HepG2 (cell line): ENCODE data around the gene CCNYL1. TPM values are rescaled to one million over a fixed set of nuclear protein-coding genes. Genes with fewer than 3 reads are reported as not detected.
A peak's percentile ranks its signal among the peaks of the same experiment; 100 is the strongest.

Experiments
- ARNT2 ChIP-seq: sonication (generic); formaldehyde crosslinking; IDR thresholded peaks from 2 replicates; pipeline ENCODE4 v1.8.0; 2022; ENCODE audit warnings: mild to moderate bottlenecking, low read depth, missing genetic modification reagents, moderate library complexity
- ELF3 ChIP-seq: IDR thresholded peaks from 2 replicates; pipeline ENCODE4 v1.6.1; 2016; ENCODE audit warnings: missing genetic modification reagents, missing compliant biosample characterization
- ESRRA ChIP-seq: sonication (generic); formaldehyde crosslinking; IDR thresholded peaks from 2 replicates; pipeline ENCODE4 v1.5.1; 2020; ENCODE audit warnings: mild to moderate bottlenecking, low read depth, missing genetic modification reagents
- FOXA1 ChIP-seq, 2 experiments: fragments of 450-650 bp in 1 of 2; sonication (generic) in 1 of 2; formaldehyde crosslinking in 1 of 2; IDR thresholded peaks; 2 replicates each; pipeline versions ENCODE4 v1.4.0 to v1.6.1; 2016 to 2020; ENCODE audit warnings: missing genetic modification reagents in 1 of 2
- FOXK1 ChIP-seq: sonication (generic); formaldehyde crosslinking; IDR thresholded peaks from 2 replicates; pipeline ENCODE4 v1.4.0; 2020; ENCODE audit warnings: low read depth, missing genetic modification reagents, borderline replicate concordance
- GFI1 ChIP-seq: sonication (generic); formaldehyde crosslinking; IDR thresholded peaks from 2 replicates; pipeline ENCODE4 v1.5.0; 2020; ENCODE audit warnings: missing genetic modification reagents, mild to moderate bottlenecking, borderline replicate concordance
- MAF1 ChIP-seq: sonication (generic); formaldehyde crosslinking; IDR thresholded peaks from 2 replicates; pipeline ENCODE4 v1.5.0; 2020; ENCODE audit warnings: missing genetic modification reagents, borderline replicate concordance
- NCOA5 ChIP-seq: sonication (generic); formaldehyde crosslinking; IDR thresholded peaks from 2 replicates; pipeline ENCODE4 v1.4.0; 2020; ENCODE audit warnings: missing genetic modification reagents
- NR2F1 ChIP-seq, 2 experiments: fragments of 450-650 bp in 1 of 2; formaldehyde crosslinking in 1 of 2; IDR thresholded peaks; 2 replicates each; pipeline versions ENCODE4 v1.5.0 to v1.6.1; 2016 to 2020; ENCODE audit warnings: mild to moderate bottlenecking in 1 of 2, missing compliant biosample characterization in 1 of 2, missing genetic modification reagents in 1 of 2, moderate library complexity in 1 of 2
- RFXAP ChIP-seq: sonication (generic); formaldehyde crosslinking; IDR thresholded peaks from 2 replicates; pipeline ENCODE4 v1.4.0; 2020; ENCODE audit warnings: missing genetic modification reagents, borderline replicate concordance
- SAP130 ChIP-seq: IDR thresholded peaks from 2 replicates; pipeline ENCODE4 v1.6.1; 2016; ENCODE audit warnings: low read depth
- SNRNP70 ChIP-seq: fragments of 200-400 bp; formaldehyde crosslinking; IDR thresholded peaks from 2 replicates; pipeline ENCODE4 v1.6.1; 2017; ENCODE audit warnings: mild to moderate bottlenecking, low read depth, low read length, moderate library complexity
- TGIF2 ChIP-seq: IDR thresholded peaks from 2 replicates; pipeline ENCODE4 v1.6.1; 2016; ENCODE audit warnings: control low read depth, missing compliant biosample characterization
- U2AF1 ChIP-seq: fragments of 200-400 bp; formaldehyde crosslinking; optimal IDR thresholded peaks from 2 replicates; pipeline ENCODE3; 2017; ENCODE audit warnings: mild to moderate bottlenecking, low read depth, low read length
- ZC3H13 ChIP-seq: sonication (generic); formaldehyde crosslinking; IDR thresholded peaks from 2 replicates; pipeline ENCODE4 v1.8.1; 2023; ENCODE audit warnings: mild to moderate bottlenecking, missing genetic modification reagents, moderate library complexity
- ZNF326 ChIP-seq: sonication (generic); formaldehyde crosslinking; IDR thresholded peaks from 2 replicates; pipeline ENCODE4 v1.4.0; 2020; ENCODE audit warnings: missing genetic modification reagents, borderline replicate concordance
- ZNF562 ChIP-seq: sonication (generic); formaldehyde crosslinking; IDR thresholded peaks from 2 replicates; pipeline ENCODE4 v1.8.0; 2022; ENCODE audit warnings: missing genetic modification reagents, borderline replicate concordance
- ZNF605 ChIP-seq: sonication (generic); formaldehyde crosslinking; IDR thresholded peaks from 2 replicates; pipeline ENCODE4 v1.8.0; 2022; ENCODE audit warnings: mild to moderate bottlenecking, missing genetic modification reagents
- ZNF644 ChIP-seq: IDR thresholded peaks from 2 replicates; pipeline ENCODE4 v1.6.1; 2016; ENCODE audit warnings: low read depth
- ZNF724P ChIP-seq: sonication (generic); formaldehyde crosslinking; IDR thresholded peaks from 2 replicates; pipeline ENCODE4 v1.8.0; 2022; ENCODE audit warnings: missing genetic modification reagents, borderline replicate concordance
- polyA plus RNA-seq, 8 experiments: library from polyadenylated mRNA; depleted of rRNA in 3 of 8; stranded (reverse) in 7 of 8; unstranded in 1 of 8; fragments of >200 nt; fragmentation: Illumina TruSeq in 4 of 8; extraction: Trizol in 4 of 8; gene quantifications; 2 replicates each; pipeline versions ENCODE4 v1.2.1 to v1.2.3, GENCODE V29; 2011 to 2016; ENCODE audit warnings: low read depth in 4 of 8, missing spikeins in 1 of 8, mixed read lengths in 1 of 8; ENCODE audit not compliant: insufficient read depth in 1 of 8
- total RNA-seq, 5 experiments: library from RNA; depleted of rRNA; stranded (reverse); fragments of >200 nt; fragmentation: Illumina TruSeq; extraction: Trizol; gene quantifications; 2 replicates each; pipeline ENCODE4 v1.2.3, GENCODE V29; 2016; ENCODE audit warnings: low read depth in 1 of 5
- TF ChIP-seq, protein P1 (sequence below): sonication (generic); formaldehyde crosslinking; IDR thresholded peaks from 2 replicates; pipeline ENCODE4; 2020; ENCODE audit warnings: missing genetic modification reagents, mild to moderate bottlenecking, borderline replicate concordance
- TF ChIP-seq, protein P2 (sequence below): sonication (generic); formaldehyde crosslinking; IDR thresholded peaks from 2 replicates; pipeline ENCODE4 v1.5.0; 2020; ENCODE audit warnings: missing genetic modification reagents
- TF ChIP-seq, protein P3 (sequence below): sonication (generic); formaldehyde crosslinking; IDR thresholded peaks from 2 replicates; pipeline ENCODE4 v1.8.0; 2022; ENCODE audit warnings: missing genetic modification reagents, low read depth, mild to moderate bottlenecking, borderline replicate concordance
- TF ChIP-seq, protein P4 (sequence below): sonication (generic); formaldehyde crosslinking; IDR thresholded peaks from 2 replicates; pipeline ENCODE4 v1.5.1; 2020; ENCODE audit warnings: mild to moderate bottlenecking, missing genetic modification reagents

CCNYL1 gene
- total and polyA plus RNA-seq, 2 of the 13 experiments (the other 11 are each of a cell fraction or from before 2014, with no cell fraction given) = 12.5 to 16.2 TPM

DNA sequence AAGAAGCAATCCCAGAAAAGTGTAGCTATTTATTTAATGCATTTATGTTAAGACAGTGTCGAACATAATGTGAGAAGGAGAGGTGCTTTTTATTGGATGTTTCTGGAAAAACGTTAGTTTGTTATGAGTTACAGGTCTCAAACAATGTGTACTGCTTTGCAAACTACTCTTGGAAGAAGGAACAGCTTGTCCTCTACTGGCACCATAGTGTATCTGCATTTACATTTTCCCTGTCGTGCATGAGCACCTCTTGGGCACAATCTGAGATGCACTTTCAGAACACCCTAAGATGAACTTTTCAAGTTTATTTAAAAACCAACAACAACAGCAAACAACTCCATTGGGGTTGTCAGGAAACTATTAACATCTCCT, 22.8 kb downstream of the CCNYL1 start (continued):
- TF ChIP-seq, protein P1, sequence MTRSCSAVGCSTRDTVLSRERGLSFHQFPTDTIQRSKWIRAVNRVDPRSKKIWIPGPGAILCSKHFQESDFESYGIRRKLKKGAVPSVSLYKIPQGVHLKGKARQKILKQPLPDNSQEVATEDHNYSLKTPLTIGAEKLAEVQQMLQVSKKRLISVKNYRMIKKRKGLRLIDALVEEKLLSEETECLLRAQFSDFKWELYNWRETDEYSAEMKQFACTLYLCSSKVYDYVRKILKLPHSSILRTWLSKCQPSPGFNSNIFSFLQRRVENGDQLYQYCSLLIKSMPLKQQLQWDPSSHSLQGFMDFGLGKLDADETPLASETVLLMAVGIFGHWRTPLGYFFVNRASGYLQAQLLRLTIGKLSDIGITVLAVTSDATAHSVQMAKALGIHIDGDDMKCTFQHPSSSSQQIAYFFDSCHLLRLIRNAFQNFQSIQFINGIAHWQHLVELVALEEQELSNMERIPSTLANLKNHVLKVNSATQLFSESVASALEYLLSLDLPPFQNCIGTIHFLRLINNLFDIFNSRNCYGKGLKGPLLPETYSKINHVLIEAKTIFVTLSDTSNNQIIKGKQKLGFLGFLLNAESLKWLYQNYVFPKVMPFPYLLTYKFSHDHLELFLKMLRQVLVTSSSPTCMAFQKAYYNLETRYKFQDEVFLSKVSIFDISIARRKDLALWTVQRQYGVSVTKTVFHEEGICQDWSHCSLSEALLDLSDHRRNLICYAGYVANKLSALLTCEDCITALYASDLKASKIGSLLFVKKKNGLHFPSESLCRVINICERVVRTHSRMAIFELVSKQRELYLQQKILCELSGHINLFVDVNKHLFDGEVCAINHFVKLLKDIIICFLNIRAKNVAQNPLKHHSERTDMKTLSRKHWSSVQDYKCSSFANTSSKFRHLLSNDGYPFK = no peak
- TF ChIP-seq, protein P2, sequence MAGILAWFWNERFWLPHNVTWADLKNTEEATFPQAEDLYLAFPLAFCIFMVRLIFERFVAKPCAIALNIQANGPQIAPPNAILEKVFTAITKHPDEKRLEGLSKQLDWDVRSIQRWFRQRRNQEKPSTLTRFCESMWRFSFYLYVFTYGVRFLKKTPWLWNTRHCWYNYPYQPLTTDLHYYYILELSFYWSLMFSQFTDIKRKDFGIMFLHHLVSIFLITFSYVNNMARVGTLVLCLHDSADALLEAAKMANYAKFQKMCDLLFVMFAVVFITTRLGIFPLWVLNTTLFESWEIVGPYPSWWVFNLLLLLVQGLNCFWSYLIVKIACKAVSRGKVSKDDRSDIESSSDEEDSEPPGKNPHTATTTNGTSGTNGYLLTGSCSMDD (CRISPR knock-in tag) = no peak
- peak; percentile 16; the same call in 1 of the 2 replicates for TF ChIP-seq SAP130 (CRISPR knock-in tag)
- no peak for TF ChIP-seq MAF1 (CRISPR knock-in tag)
- no peak for TF ChIP-seq ESRRA (CRISPR knock-in tag)
- TF ChIP-seq ZC3H13 (CRISPR knock-in tag) = no peak
- TF ChIP-seq NCOA5 (CRISPR knock-in tag) = no peak
- TF ChIP-seq FOXK1 (CRISPR knock-in tag) = 0 out of 2 replicates have a peak, but pooled peaks have one; percentile 33
- TF ChIP-seq RFXAP (CRISPR knock-in tag) = no peak
- no peak for TF ChIP-seq SNRNP70
- 0 out of 2 replicates have a peak, but pooled peaks have one; percentile 3 for TF ChIP-seq ARNT2
- no peak for TF ChIP-seq FOXA1 (IDR thresholded peaks at IDR 0.05)
- peak; percentile 51 for TF ChIP-seq FOXA1 (CRISPR knock-in tag; IDR thresholded peaks at IDR 0.05)
- TF ChIP-seq, protein P3, sequence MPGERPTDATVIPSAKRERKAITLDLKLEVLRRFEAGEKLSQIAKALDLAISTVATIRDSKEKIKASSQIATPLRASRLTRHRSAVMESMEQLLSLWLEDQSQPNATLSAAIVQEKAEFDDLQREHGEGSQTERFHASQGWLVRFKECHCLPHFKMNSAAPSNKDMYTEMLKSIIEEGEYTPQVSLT (CRISPR knock-in tag) = no peak
- no peak for TF ChIP-seq ZNF562
- peak; percentile 37; the same call in 1 of the 2 replicates for TF ChIP-seq ELF3
- peak; percentile 38; the same call in 1 of the 2 replicates for TF ChIP-seq ZNF644
- TF ChIP-seq ZNF326 (CRISPR knock-in tag) = no peak
- no peak for TF ChIP-seq U2AF1
- no peak for TF ChIP-seq ZNF724P (CRISPR knock-in tag)
- TF ChIP-seq, protein P4, sequence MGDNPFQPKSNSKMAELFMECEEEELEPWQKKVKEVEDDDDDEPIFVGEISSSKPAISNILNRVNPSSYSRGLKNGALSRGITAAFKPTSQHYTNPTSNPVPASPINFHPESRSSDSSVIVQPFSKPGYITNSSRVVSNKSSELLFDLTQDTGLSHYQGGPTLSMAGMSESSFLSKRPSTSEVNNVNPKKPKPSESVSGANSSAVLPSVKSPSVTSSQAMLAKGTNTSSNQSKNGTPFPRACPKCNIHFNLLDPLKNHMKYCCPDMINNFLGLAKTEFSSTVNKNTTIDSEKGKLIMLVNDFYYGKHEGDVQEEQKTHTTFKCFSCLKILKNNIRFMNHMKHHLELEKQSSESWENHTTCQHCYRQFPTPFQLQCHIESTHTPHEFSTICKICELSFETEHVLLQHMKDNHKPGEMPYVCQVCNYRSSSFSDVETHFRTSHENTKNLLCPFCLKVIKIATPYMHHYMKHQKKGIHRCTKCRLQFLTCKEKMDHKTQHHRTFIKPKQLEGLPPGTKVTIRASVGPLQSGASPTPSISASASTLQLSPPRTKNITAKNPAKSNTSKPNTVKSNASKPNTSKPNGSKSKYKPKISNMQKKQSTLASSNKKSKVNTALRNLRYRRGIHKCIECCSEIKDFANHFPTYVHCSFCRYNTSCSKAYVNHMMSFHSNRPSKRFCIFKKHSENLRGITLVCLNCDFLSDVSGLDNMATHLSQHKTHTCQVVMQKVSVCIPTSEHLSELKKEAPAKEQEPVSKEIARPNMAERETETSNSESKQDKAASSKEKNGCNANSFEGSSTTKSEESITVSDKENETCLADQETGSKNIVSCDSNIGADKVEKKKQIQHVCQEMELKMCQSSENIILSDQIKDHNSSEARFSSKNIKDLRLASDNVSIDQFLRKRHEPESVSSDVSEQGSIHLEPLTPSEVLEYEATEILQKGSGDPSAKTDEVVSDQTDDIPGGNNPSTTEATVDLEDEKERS (CRISPR knock-in tag) = no peak
- peak; percentile 13; the same call in 1 of the 2 replicates for TF ChIP-seq GFI1 (CRISPR knock-in tag)
- no peak for TF ChIP-seq ZNF605
- TF ChIP-seq TGIF2 = peak; percentile 39; the same call in 1 of the 2 replicates
- no peak for TF ChIP-seq NR2F1 (CRISPR knock-in tag; IDR thresholded peaks at IDR 0.05)
